Lung (tissue), 12 donors: ENCODE measurements around the gene ROBO1. TPM values are rescaled to one million over a fixed set of nuclear protein-coding genes. Genes with fewer than 3 reads are reported as not detected.
A peak's percentile ranks its signal among the peaks of the same experiment; 100 is the strongest.

ENCODE experiments used
- ATAC-seq: fragments of 200-7000 bp; cut with Tn5 transposase; one replicate; pipeline ENCODE4 v1.9.1; 2020; ENCODE audit warnings: moderate number of reproducible peaks; ENCODE audit not compliant: insufficient read depth, low FRiP score
- DNase-seq, 3 donors: peaks; one replicate each; pipeline ENCODE4 v3.0.0-alpha.2; 2013 to 2017
- H3K27ac ChIP-seq, 2 donors: one replicate each; pipeline ENCODE4 v1.5.1; 2013; ENCODE audit warnings: mild to moderate bottlenecking in 2 of 2, moderate library complexity in 2 of 2, control low read depth in 1 of 2, inconsistent platforms in 1 of 2, low read depth in 1 of 2, low read length in 1 of 2
- H3K27me3 ChIP-seq, 3 donors: one replicate each; pipeline ENCODE4 v1.5.1; 2013; ENCODE audit warnings: low read length in 2 of 3; ENCODE audit not compliant: control insufficient read depth in 3 of 3, insufficient read depth in 3 of 3
- H3K36me3 ChIP-seq, 4 donors: one replicate each; pipeline ENCODE4 v1.5.1; 2013; ENCODE audit warnings: low read length in 4 of 4, mild to moderate bottlenecking in 1 of 4, moderate library complexity in 1 of 4; ENCODE audit not compliant: control insufficient read depth in 4 of 4, insufficient read depth in 4 of 4
- H3K4me1 ChIP-seq, 5 donors: one replicate each; pipeline ENCODE4 v1.5.1; 2013; ENCODE audit warnings: low read length in 5 of 5, mild to moderate bottlenecking in 2 of 5, moderate library complexity in 1 of 5; ENCODE audit not compliant: control insufficient read depth in 5 of 5, insufficient read depth in 5 of 5
- H3K4me3 ChIP-seq: one replicate; pipeline ENCODE4 v1.5.1; 2013; ENCODE audit warnings: mild to moderate bottlenecking, control low read depth, moderate library complexity
- H3K9ac ChIP-seq, 2 donors: one replicate each; pipeline ENCODE4 v1.5.1; 2013; ENCODE audit warnings: low read length in 2 of 2, control low read depth in 1 of 2; ENCODE audit not compliant: insufficient read depth in 1 of 2
- H3K9me3 ChIP-seq, 4 donors: one replicate each; pipeline ENCODE4 v1.5.1; 2013; ENCODE audit warnings: low read length in 3 of 4, mild to moderate bottlenecking in 1 of 4, moderate library complexity in 1 of 4; ENCODE audit not compliant: control insufficient read depth in 4 of 4, insufficient read depth in 3 of 4
- CTCF ChIP-seq: IDR thresholded peaks from 2 replicates; pipeline ENCODE4 v1.5.1; 2012; ENCODE audit warnings: mild to moderate bottlenecking; ENCODE audit errors: control extremely low read depth, extremely low read depth
- WGBS, 2 donors: extraction: QIAGEN DNeasy Blood & Tissue Kit; methylation state at CpG; one replicate each; pipeline ENCODE4 v1.1.7; 2013; 5-methylcytosine and 5-hydroxymethylcytosine counted together
- polyA plus RNA-seq, 2 donors: library from polyadenylated mRNA; stranded (reverse); fragments of 200-250 nt; gene quantifications; one replicate each; pipeline ENCODE4 v1.2.1, GENCODE V29; 2013
- total RNA-seq, 2 donors: library from RNA; depleted of rRNA in 1 of 2; stranded (reverse); fragments of >200 nt in 1 of 2; gene quantifications; one replicate each; pipeline ENCODE4 v1.2.1, GENCODE V29; 2014 to 2021
- donor health status: control.
- donor health status: control.
- donor health status: Bipolar disorder and iron deficiency.
- donor health status: healthy.
- donor health status: DM: yes; HTN: yes; CAD: no.

Gene ROBO1
- total and polyA plus RNA-seq, 4 donors = 2.6 to 72.6 (median 15.7) TPM

GRCh38 chr3:79364784-79365183 lies 403.0 kb downstream of the ROBO1 start:
- Histone ChIP-seq H3K27ac (no peak overlapping the region), H3K27me3 (no peaks in the 10 kb centered on the region), H3K36me3 (no peaks in the 10 kb centered on the region), H3K4me3 (no peak overlapping the region), H3K9ac (no peak overlapping the region), H3K9me3 (no peaks in the 10 kb centered on the region), H3K4me1 (peaks cover 0 to 31% (median 4%) of the 10 kb centered on the region in 5 donors)
- no peak for ATAC-seq
- WGBS, 2 donors = 83 to 87% methylated on average over 5 of the region's 5 CpGs
- no peak for TF ChIP-seq CTCF
- DNase-seq = no peak

- peak; percentile 27 for ATAC-seq
- H3K4me1 ChIP-seq = peaks cover 0 to 21% (median 4%) of the 10 kb centered on the region in 5 donors
- H3K27ac ChIP-seq = no peak overlapping the region
- H3K27me3 ChIP-seq = no peaks in the 10 kb centered on the region
- H3K9ac ChIP-seq = peak overlapping the region in 1 of 2 donors; percentile 42
- DNase-seq = peak in 2 of 3 donors; percentile 78 to 84
- 74 to 76% methylated on average over 3 of the region's 3 CpGs for WGBS, 2 donors
- H3K9me3 ChIP-seq = no peaks in the 10 kb centered on the region
- no peak for TF ChIP-seq CTCF
- no peak overlapping the region for H3K4me3 ChIP-seq
- no peaks in the 10 kb centered on the region for H3K36me3 ChIP-seq
Measured at GRCh38 chr3:79362571-79363270, 405.1 kb downstream of the ROBO1 start.

- no peak overlapping the region for H3K27ac ChIP-seq
- 19% methylated on average over 7 of the region's 7 CpGs for WGBS, 2 donors
- no peak for ATAC-seq
- TF ChIP-seq CTCF = peak; percentile 26
- H3K9ac ChIP-seq = no peak overlapping the region
- H3K4me3 ChIP-seq = no peak overlapping the region
- H3K9me3 ChIP-seq = no peaks in the 10 kb centered on the region
- peaks cover 0 to 21% (median 4%) of the 10 kb centered on the region in 5 donors for H3K4me1 ChIP-seq
- no peaks in the 10 kb centered on the region for H3K27me3 ChIP-seq
- DNase-seq = peak in 2 of 3 donors; percentile 77 to 84
- no peaks in the 10 kb centered on the region for H3K36me3 ChIP-seq
Measured at GRCh38 chr3:79361748-79362378, 405.9 kb downstream of the ROBO1 start.
